ENCODE results near the gene MB. TPM values are rescaled to one million over a fixed set of nuclear protein-coding genes. Genes with fewer than 3 reads are reported as not detected.

Gene MB
- total RNA-seq, 1 experiment from 2014 or later = 0.30 TPM

- Histone ChIP-seq H3K4me1 (ENCODE audit: insufficient read depth, low read length, poor library complexity, severe bottlenecking) (no peaks in the 10 kb centered on the region), H3K27me3 (replicated peaks; ENCODE audit: insufficient read depth, low read depth, low read length, poor library complexity) (no peaks in the 10 kb centered on the region), H3K4me3 (ENCODE audit: low read depth, low read length, poor library complexity, severe bottlenecking) (no peak overlapping the region), H3K27ac (ENCODE audit: low read depth, low read length, poor library complexity, severe bottlenecking) (no peak overlapping the region), H3K9me3 (ENCODE audit: low read depth, low read length, poor library complexity, severe bottlenecking) (no peaks in the 10 kb centered on the region), H3K36me3 (ENCODE audit: insufficient read depth, low read length, poor library complexity, severe bottlenecking) (no peaks in the 10 kb centered on the region)
- no peak for DNase-seq (ENCODE audit: low spot score)
- ChIA-PET CTCF (no interaction called here), POLR2A (ENCODE audit: low non-redundant PET) (no interaction called here)
- TF ChIP-seq EZH2 (IDR thresholded peaks at IDR 0.05; ENCODE audit: borderline replicate concordance, low read depth, low read length, poor library complexity, severe bottlenecking) (no peak), CTCF (conservative IDR thresholded peaks at IDR 0.05; ENCODE audit: low read depth, low read length) (no peak)
- no TSS peak for BruUV-seq (replicated peaks)
- intact Hi-C loops (cut with micrococcal nuclease; ENCODE audit: unreplicated experiment) = no loop called here
Measured at GRCh38 chr22:35609761-35610160, 7.4 kb downstream of the MB start.

DNA sequence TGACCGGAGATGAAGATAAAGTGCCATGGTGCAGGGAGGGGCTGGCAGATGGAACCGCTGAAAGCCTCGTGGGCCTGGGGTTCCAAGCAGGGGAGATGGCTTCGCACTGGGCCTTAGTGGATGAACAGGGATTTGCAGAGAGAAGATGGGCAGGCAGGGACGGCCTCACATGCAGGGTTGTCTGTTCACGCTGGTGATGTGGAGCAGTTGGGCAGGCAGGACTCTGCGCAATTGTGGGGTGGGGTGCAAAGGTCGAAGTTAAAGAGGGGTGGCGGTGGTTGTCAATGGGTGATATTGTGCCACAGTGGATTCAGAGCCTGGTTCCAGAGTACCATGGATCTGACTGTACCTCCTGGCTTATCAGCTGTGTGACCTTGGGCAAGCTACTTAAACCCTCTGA lies 7.9 kb downstream of the MB start:
- BruUV-seq (replicated peaks) = no TSS peak
- H3K36me3 ChIP-seq (ENCODE audit: insufficient read depth, low read length, poor library complexity, severe bottlenecking) = no peaks in the 10 kb centered on the region
- intact Hi-C loops (cut with micrococcal nuclease; ENCODE audit: unreplicated experiment) = no loop called here
- H3K27me3 ChIP-seq (replicated peaks; ENCODE audit: insufficient read depth, low read depth, low read length, poor library complexity) = no peaks in the 10 kb centered on the region
- H3K4me1 ChIP-seq (ENCODE audit: insufficient read depth, low read length, poor library complexity, severe bottlenecking) = no peaks in the 10 kb centered on the region
- ChIA-PET CTCF (no interaction called here), POLR2A (ENCODE audit: low non-redundant PET) (no interaction called here)
- DNase-seq (ENCODE audit: low spot score) = no peak
- TF ChIP-seq EZH2 (IDR thresholded peaks at IDR 0.05; ENCODE audit: borderline replicate concordance, low read depth, low read length, poor library complexity, severe bottlenecking) (no peak), CTCF (conservative IDR thresholded peaks at IDR 0.05; ENCODE audit: low read depth, low read length) (no peak)
- H3K27ac ChIP-seq (ENCODE audit: low read depth, low read length, poor library complexity, severe bottlenecking) = no peak overlapping the region
- no peaks in the 10 kb centered on the region for H3K9me3 ChIP-seq (ENCODE audit: low read depth, low read length, poor library complexity, severe bottlenecking)
- H3K4me3 ChIP-seq (ENCODE audit: low read depth, low read length, poor library complexity, severe bottlenecking) = no peak overlapping the region

DNA sequence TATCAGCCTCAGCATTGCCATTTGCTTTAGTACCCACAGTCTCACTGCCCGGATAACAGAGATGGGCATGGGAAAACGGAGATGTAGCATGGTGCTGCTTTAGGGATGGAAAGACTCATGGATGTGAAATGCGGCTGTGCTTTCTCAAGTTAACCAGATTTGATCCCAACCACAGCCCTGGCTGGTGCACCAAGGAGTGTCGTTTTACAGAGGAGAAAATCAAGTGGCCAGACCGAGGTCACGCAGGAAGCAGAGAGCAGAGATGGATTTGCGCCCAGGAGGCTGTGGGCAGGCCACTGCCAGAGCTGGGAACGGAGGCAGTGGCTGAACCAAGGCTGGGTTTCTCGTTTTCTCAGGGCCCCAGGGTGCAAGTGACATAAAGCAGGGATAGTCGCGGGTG lies 9.0 kb downstream of the MB start:
- BruUV-seq (replicated peaks) = no TSS peak

More for the DNA sequence above, 9.0 kb downstream of the MB start:
- TF ChIP-seq EZH2 (IDR thresholded peaks at IDR 0.05; ENCODE audit: borderline replicate concordance, low read depth, low read length, poor library complexity, severe bottlenecking) (no peak), CTCF (conservative IDR thresholded peaks at IDR 0.05; ENCODE audit: low read depth, low read length) (no peak)
- CTCF ChIA-PET = no interaction called here
- H3K4me3 ChIP-seq (ENCODE audit: low read depth, low read length, poor library complexity, severe bottlenecking) = no peak overlapping the region
- intact Hi-C loops (cut with micrococcal nuclease; ENCODE audit: unreplicated experiment) = no loop called here
- no peaks in the 10 kb centered on the region for H3K36me3 ChIP-seq (ENCODE audit: insufficient read depth, low read length, poor library complexity, severe bottlenecking)
- no peak for DNase-seq (ENCODE audit: low spot score)
- POLR2A ChIA-PET (ENCODE audit: low non-redundant PET) = no interaction called here
- no peaks in the 10 kb centered on the region for H3K27me3 ChIP-seq (replicated peaks; ENCODE audit: insufficient read depth, low read depth, low read length, poor library complexity)
- H3K4me1 ChIP-seq (ENCODE audit: insufficient read depth, low read length, poor library complexity, severe bottlenecking) = no peaks in the 10 kb centered on the region
- no peak overlapping the region for H3K27ac ChIP-seq (ENCODE audit: low read depth, low read length, poor library complexity, severe bottlenecking)
- no peaks in the 10 kb centered on the region for H3K9me3 ChIP-seq (ENCODE audit: low read depth, low read length, poor library complexity, severe bottlenecking)
